NOMO-1 treated with dmso at 0.1 percent for 144 hours (cell line): ENCODE data around the gene GALNT12.
A peak's percentile ranks its signal among the peaks of the same experiment; 100 is the strongest.

ENCODE experiments used
- DNase-seq: peaks from one replicate; lab custom pipeline; 2025; ENCODE audit not compliant: unreplicated experiment; lab: John Stamatoyannopoulos, UW

Gene GALNT12

GRCh38 chr9:98855592-98855991 is 48.1 kb downstream of the GALNT12 start:
- DNase-seq, result no peak

- DNase-seq, result no peak
These were observed 49.5 kb downstream of the GALNT12 start for GRCh38 chr9:98856982-98857381.

GRCh38 chr9:98859941-98860340 is 52.5 kb downstream of the GALNT12 start:
- DNase-seq, result no peak

- DNase-seq, result no peak
These were observed 53.4 kb downstream of the GALNT12 start for GRCh38 chr9:98860871-98861293.

GRCh38 chr9:98861781-98862504 is 54.5 kb downstream of the GALNT12 start:
- peak; percentile 75 for DNase-seq

- no peak for DNase-seq
These were observed 55.5 kb downstream of the GALNT12 start for GRCh38 chr9:98862936-98863335.

GRCh38 chr9:98864281-98865174 is 57.1 kb downstream of the GALNT12 start:
- DNase-seq, result no peak

GRCh38 chr9:98865284-98865875 is 57.9 kb downstream of the GALNT12 start:
- DNase-seq, result no peak

GRCh38 chr9:98866435-98867102 is 59.1 kb downstream of the GALNT12 start:
- no peak for DNase-seq

GRCh38 chr9:98867103-98867428 is 59.6 kb downstream of the GALNT12 start:
- DNase-seq, result no peak

GRCh38 chr9:98867429-98868168 is 60.1 kb downstream of the GALNT12 start:
- DNase-seq, result peak; percentile 74

- no peak for DNase-seq
These were observed 61.7 kb downstream of the GALNT12 start for GRCh38 chr9:98869078-98869745.

GRCh38 chr9:98869866-98870265 is 62.4 kb downstream of the GALNT12 start:
- no peak for DNase-seq

- no peak for DNase-seq
These were observed 63.5 kb downstream of the GALNT12 start for GRCh38 chr9:98870782-98871557.

- no peak for DNase-seq
These were observed 64.1 kb downstream of the GALNT12 start for GRCh38 chr9:98871558-98872065.

- no peak for DNase-seq
These were observed 66.1 kb downstream of the GALNT12 start for GRCh38 chr9:98873526-98873925.

- no peak for DNase-seq
These were observed 66.5 kb downstream of the GALNT12 start for GRCh38 chr9:98873951-98874371.

GRCh38 chr9:98874721-98875255 is 67.3 kb downstream of the GALNT12 start:
- DNase-seq, result no peak

GRCh38 chr9:98875536-98875935 is 68.1 kb downstream of the GALNT12 start:
- no peak for DNase-seq
